Stimulated activated effector memory CD8-positive, alpha-beta T cell treated with anti-CD3 and anti-CD28 coated beads, Interleukin-12 subunit alpha, Interleukin-12 subunit beta, amount 100 ng/mL, for 72 hours (primary cell): Measurements from ENCODE around the gene GTPBP1.

Source experiments
- ATAC-seq: fragments of 150-1000 bp; cut with Tn5 transposase; 2 replicates; pipeline ENCODE4 v1.10.0; 2021
- DNase-seq, 2 donors: peaks; one replicate each; pipeline ENCODE4 v3.0.0; 2021 to 2022; ENCODE audit warnings: low spot score in 2 of 2
- H3K27ac Mint-ChIP-seq: one replicate; pipeline ENCODE4 v1.8.0; 2022; ENCODE audit warnings: mild to moderate bottlenecking, mixed read lengths
- H3K36me3 Mint-ChIP-seq: one replicate; pipeline ENCODE4 v1.8.0; 2022; ENCODE audit warnings: mild to moderate bottlenecking, mixed read lengths
- H3K4me1 Mint-ChIP-seq: one replicate; pipeline ENCODE4 v1.8.0; 2022; ENCODE audit warnings: mixed read lengths
- H3K4me3 Mint-ChIP-seq: one replicate; pipeline ENCODE4 v1.8.0; 2022; ENCODE audit warnings: mild to moderate bottlenecking, mixed read lengths
- H3K9me3 Mint-ChIP-seq: one replicate; pipeline ENCODE4 v1.8.0; 2022; ENCODE audit warnings: mixed read lengths

GTPBP1 gene

GRCh38 chr22:38713921-38714320 lies 8.2 kb downstream of the GTPBP1 start:
- H3K4me3 Mint-ChIP-seq: no peak overlapping the region
- no peaks in the 10 kb centered on the region for H3K9me3 Mint-ChIP-seq
- ATAC-seq (no peak), DNase-seq (no peak)
- peaks cover 74% of the 10 kb centered on the region for H3K4me1 Mint-ChIP-seq
- peak overlapping the region; percentile 76 for H3K27ac Mint-ChIP-seq
- peaks cover 82% of the 10 kb centered on the region for H3K36me3 Mint-ChIP-seq

- no peak for ATAC-seq
- H3K36me3 Mint-ChIP-seq: peaks cover 87% of the 10 kb centered on the region
Observed at GRCh38 chr22:38715176-38715764, 9.5 kb downstream of the GTPBP1 start.

GRCh38 chr22:38715852-38716251 lies 10.1 kb downstream of the GTPBP1 start:
- Mint-ChIP-seq H3K4me1 (peaks cover 63% of the 10 kb centered on the region), H3K36me3 (peaks cover 87% of the 10 kb centered on the region), H3K9me3 (no peaks in the 10 kb centered on the region), H3K4me3 (no peak overlapping the region), H3K27ac (peak overlapping the region; percentile 60)
- no peak for DNase-seq
- ATAC-seq: no peak

More at GRCh38 chr22:38715176-38715764, 9.5 kb downstream of the GTPBP1 start:
- Mint-ChIP-seq H3K9me3 (no peaks in the 10 kb centered on the region), H3K4me3 (no peak overlapping the region), H3K4me1 (peaks cover 65% of the 10 kb centered on the region), H3K27ac (peak overlapping the region; percentile 60)
- no peak for DNase-seq

GRCh38 chr22:38716271-38716670 lies 10.5 kb downstream of the GTPBP1 start:
- DNase-seq: no peak
- no peak overlapping the region for H3K4me3 Mint-ChIP-seq
- H3K36me3 Mint-ChIP-seq: peaks cover 87% of the 10 kb centered on the region
- peaks cover 58% of the 10 kb centered on the region for H3K4me1 Mint-ChIP-seq
- peak overlapping the region; percentile 60 for H3K27ac Mint-ChIP-seq
- no peaks in the 10 kb centered on the region for H3K9me3 Mint-ChIP-seq
- ATAC-seq: no peak

- peak overlapping the region; percentile 60 for H3K27ac Mint-ChIP-seq
- no peak for DNase-seq
- peaks cover 87% of the 10 kb centered on the region for H3K36me3 Mint-ChIP-seq
- no peak overlapping the region for H3K4me3 Mint-ChIP-seq
- H3K9me3 Mint-ChIP-seq: no peaks in the 10 kb centered on the region
- H3K4me1 Mint-ChIP-seq: peaks cover 62% of the 10 kb centered on the region
- no peak for ATAC-seq
Observed at GRCh38 chr22:38716826-38717225, 11.1 kb downstream of the GTPBP1 start.

GRCh38 chr22:38717244-38717643 lies 11.5 kb downstream of the GTPBP1 start:
- DNase-seq (no peak), ATAC-seq (no peak)
- peak overlapping the region; percentile 60 for H3K27ac Mint-ChIP-seq
- peaks cover 58% of the 10 kb centered on the region for H3K4me1 Mint-ChIP-seq
- H3K4me3 Mint-ChIP-seq: no peak overlapping the region
- peaks cover 87% of the 10 kb centered on the region for H3K36me3 Mint-ChIP-seq
- H3K9me3 Mint-ChIP-seq: no peaks in the 10 kb centered on the region

GRCh38 chr22:38718414-38718813 lies 12.7 kb downstream of the GTPBP1 start:
- DNase-seq: no peak
- H3K27ac Mint-ChIP-seq: peak overlapping the region; percentile 60
- H3K9me3 Mint-ChIP-seq: no peaks in the 10 kb centered on the region
- ATAC-seq: no peak
- H3K36me3 Mint-ChIP-seq: peaks cover 90% of the 10 kb centered on the region
- peaks cover 46% of the 10 kb centered on the region for H3K4me1 Mint-ChIP-seq
- no peak overlapping the region for H3K4me3 Mint-ChIP-seq

- no peaks in the 10 kb centered on the region for H3K9me3 Mint-ChIP-seq
- ATAC-seq (no peak), DNase-seq (no peak)
- no peak overlapping the region for H3K27ac Mint-ChIP-seq
- H3K4me1 Mint-ChIP-seq: peaks cover 40% of the 10 kb centered on the region
- H3K36me3 Mint-ChIP-seq: peaks cover 97% of the 10 kb centered on the region
- no peak overlapping the region for H3K4me3 Mint-ChIP-seq
Observed at GRCh38 chr22:38719196-38719595, 13.5 kb downstream of the GTPBP1 start.

GRCh38 chr22:38720350-38720749 lies 14.6 kb downstream of the GTPBP1 start:
- DNase-seq (no peak), ATAC-seq (no peak)
- Mint-ChIP-seq H3K4me3 (no peak overlapping the region), H3K9me3 (no peaks in the 10 kb centered on the region), H3K27ac (no peak overlapping the region), H3K4me1 (peaks cover 36% of the 10 kb centered on the region), H3K36me3 (peaks cover 97% of the 10 kb centered on the region)

GRCh38 chr22:38721551-38721950 lies 15.8 kb downstream of the GTPBP1 start:
- Mint-ChIP-seq H3K4me3 (no peak overlapping the region), H3K36me3 (peaks cover 97% of the 10 kb centered on the region), H3K27ac (no peak overlapping the region)

GRCh38 chr22:38724176-38724575 lies 18.4 kb downstream of the GTPBP1 start:
- Mint-ChIP-seq H3K9me3 (no peaks in the 10 kb centered on the region), H3K27ac (peak overlapping the region; percentile 45)
- no peak for DNase-seq

More at GRCh38 chr22:38721551-38721950, 15.8 kb downstream of the GTPBP1 start:
- peaks cover 32% of the 10 kb centered on the region for H3K4me1 Mint-ChIP-seq
- DNase-seq: no peak
- no peaks in the 10 kb centered on the region for H3K9me3 Mint-ChIP-seq
- no peak for ATAC-seq

GRCh38 chr22:38724926-38725571 lies 19.3 kb downstream of the GTPBP1 start:
- H3K9me3 Mint-ChIP-seq: no peaks in the 10 kb centered on the region
- peaks cover 100% of the 10 kb centered on the region for H3K36me3 Mint-ChIP-seq
- peak overlapping the region; percentile 17 for H3K27ac Mint-ChIP-seq
- no peak overlapping the region for H3K4me3 Mint-ChIP-seq
- ATAC-seq (peak; percentile 66), DNase-seq (no peak)
- H3K4me1 Mint-ChIP-seq: peaks cover 27% of the 10 kb centered on the region

More at GRCh38 chr22:38724176-38724575, 18.4 kb downstream of the GTPBP1 start:
- Mint-ChIP-seq H3K4me3 (no peak overlapping the region), H3K4me1 (peaks cover 25% of the 10 kb centered on the region), H3K36me3 (peaks cover 100% of the 10 kb centered on the region)
- no peak for ATAC-seq

GRCh38 chr22:38725900-38726655 lies 20.3 kb downstream of the GTPBP1 start:
- Mint-ChIP-seq H3K4me3 (no peak overlapping the region), H3K36me3 (peaks cover 100% of the 10 kb centered on the region), H3K27ac (peak overlapping the region; percentile 17), H3K4me1 (peaks cover 32% of the 10 kb centered on the region), H3K9me3 (no peaks in the 10 kb centered on the region)
- no peak for DNase-seq
- no peak for ATAC-seq

GRCh38 chr22:38727123-38727522 lies 21.4 kb downstream of the GTPBP1 start:
- Mint-ChIP-seq H3K27ac (peak overlapping the region; percentile 17), H3K9me3 (no peaks in the 10 kb centered on the region), H3K4me1 (peaks cover 26% of the 10 kb centered on the region), H3K4me3 (no peak overlapping the region), H3K36me3 (peaks cover 100% of the 10 kb centered on the region)
- DNase-seq: no peak
- ATAC-seq: no peak

GRCh38 chr22:38727530-38728451 lies 22.0 kb downstream of the GTPBP1 start:
- Mint-ChIP-seq H3K27ac (peak overlapping the region; percentile 17), H3K4me1 (peaks cover 26% of the 10 kb centered on the region), H3K9me3 (no peaks in the 10 kb centered on the region), H3K4me3 (no peak overlapping the region), H3K36me3 (peaks cover 100% of the 10 kb centered on the region)
- ATAC-seq (no peak), DNase-seq (no peak)
